ENCODE measurements around the gene MAP4.

GRCh38 chr3:47897954-47898353 is 118.3 kb downstream of the MAP4 start:
- TF ChIP-seq CTCF (IDR thresholded peaks at IDR 0.05; ENCODE audit: low read depth, low read length, missing input control) (no peak), FOXA1 (IDR thresholded peaks at IDR 0.05) (no peak), JUND (IDR thresholded peaks at IDR 0.05) (no peak)

Measured in liver (tissue), 3 donors.